Measurements from ENCODE around the gene ZNF385D.

ZNF385D gene, protein sequence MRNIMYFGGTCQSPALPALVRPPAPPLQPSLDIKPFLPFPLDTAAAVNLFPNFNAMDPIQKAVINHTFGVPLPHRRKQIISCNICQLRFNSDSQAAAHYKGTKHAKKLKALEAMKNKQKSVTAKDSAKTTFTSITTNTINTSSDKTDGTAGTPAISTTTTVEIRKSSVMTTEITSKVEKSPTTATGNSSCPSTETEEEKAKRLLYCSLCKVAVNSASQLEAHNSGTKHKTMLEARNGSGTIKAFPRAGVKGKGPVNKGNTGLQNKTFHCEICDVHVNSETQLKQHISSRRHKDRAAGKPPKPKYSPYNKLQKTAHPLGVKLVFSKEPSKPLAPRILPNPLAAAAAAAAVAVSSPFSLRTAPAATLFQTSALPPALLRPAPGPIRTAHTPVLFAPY

DNA sequence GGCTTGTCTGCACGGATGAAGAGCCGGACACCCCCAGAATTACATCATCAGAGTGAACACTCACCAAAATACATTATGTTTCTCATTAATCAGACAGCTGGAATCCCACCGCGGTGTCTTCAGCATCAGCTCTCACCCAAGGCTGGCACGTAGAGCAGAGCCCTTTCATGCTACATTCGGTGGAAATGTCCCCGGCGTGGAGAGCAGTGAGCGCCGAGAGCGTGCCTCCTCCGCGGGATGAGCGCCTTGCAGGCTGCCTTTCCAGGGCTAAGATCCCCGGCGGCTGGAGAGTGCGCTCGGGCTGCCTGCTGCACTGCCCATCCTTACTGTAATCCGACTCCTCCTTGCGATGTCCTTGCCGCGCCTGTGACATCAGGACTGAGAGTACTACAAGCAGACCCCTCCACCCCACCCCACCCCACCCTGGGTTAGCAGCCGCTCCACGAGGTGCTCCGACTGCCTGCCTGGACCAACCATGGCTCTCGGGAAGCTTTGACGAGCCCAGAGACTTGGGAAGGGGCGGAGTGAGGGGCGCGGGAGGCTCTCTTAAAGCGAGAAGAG lies at the start of gene ZNF385D:
TSS of gene ZNF385D (minus strand) at position 380 of the 561 bp plus-strand sequence. CDS start at position 86, 294 bp downstream.
- no peak for DNase-seq

DNA sequence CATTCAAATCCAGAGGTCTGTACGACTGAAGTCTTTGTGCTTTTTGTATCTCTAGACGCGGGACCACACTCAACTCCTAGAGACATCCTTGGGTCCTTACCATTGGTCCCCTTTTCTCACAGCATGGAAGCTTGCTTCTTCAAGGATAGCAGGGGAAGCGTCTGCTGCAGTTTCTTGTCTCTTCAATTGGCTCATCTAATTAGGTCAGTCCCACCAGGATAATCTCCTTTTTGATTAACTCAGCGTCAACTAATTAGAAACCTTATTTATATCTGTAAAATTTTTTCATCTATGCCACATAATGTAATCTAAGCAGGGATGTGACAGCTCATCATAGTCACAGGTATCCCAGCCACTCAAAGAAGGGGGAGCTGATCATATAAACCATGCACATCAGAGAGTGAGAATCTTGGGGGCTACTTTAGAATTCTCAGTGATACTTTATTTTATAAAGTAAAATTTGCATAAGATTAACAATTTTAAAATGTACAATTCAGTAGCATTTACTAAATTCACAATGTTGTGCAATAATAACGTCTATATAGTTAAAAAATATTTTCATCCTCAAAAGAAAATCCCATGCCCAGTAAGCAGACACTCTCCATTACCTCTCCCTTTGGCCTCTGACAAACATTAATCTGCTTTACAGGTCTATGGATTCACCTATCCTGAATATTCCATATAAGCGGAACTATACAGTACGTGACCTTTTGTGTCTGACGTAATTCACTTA lies 47.5 kb upstream of the ZNF385D start:
- DNase-seq, result no peak

DNA sequence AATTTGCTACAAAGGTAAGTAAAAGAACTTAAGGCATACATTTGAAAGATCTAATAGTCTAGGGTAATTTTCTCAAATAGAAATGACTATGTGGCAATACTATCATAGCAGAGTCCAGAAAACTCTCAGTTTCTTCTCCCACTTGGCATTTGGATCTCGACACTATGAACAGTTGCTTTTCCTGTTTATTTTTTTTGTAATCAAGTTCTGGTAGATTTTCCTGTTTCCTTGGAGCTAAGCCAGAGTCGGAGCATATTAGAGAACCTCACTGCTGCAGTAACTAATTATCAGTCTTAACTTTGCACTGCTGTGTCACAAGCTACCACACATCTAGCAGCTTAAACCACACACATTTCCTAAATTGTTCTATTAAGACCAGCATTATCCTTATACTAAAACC lies 44.9 kb upstream of the ZNF385D start:
- DNase-seq, result no peak

DNA sequence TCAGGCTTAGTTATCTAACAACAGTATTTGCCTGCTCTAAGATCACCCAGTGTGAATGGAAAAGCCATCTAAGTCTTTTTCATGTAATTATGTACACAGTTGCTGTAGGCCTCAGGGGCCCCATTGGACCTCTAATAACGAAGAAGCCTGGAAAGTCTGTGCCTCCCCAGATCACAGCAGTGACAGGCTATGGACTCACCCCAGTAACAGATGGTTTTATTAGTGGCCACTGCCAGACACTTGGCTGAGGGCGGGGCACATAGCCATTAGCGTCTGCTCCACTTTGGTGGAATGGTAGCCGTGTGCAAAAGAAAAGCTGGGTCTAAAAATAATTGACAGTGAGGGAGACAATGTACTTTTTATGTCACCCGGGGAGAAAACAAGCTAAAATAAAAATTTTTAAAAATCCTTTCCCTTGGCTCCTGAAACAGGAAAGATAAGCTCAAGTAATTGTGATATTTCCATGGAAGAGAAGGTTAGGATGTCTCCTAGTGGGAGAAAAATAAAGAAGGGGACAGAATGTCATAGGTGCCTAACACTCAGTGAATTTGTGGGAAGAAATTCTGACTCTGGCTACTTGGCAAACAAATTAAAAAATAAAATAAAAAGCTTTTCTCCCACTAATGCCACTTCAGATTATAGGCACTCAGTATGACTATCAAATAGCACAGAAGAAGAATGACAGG lies 44.3 kb upstream of the ZNF385D start:
- DNase-seq, result no peak

DNA sequence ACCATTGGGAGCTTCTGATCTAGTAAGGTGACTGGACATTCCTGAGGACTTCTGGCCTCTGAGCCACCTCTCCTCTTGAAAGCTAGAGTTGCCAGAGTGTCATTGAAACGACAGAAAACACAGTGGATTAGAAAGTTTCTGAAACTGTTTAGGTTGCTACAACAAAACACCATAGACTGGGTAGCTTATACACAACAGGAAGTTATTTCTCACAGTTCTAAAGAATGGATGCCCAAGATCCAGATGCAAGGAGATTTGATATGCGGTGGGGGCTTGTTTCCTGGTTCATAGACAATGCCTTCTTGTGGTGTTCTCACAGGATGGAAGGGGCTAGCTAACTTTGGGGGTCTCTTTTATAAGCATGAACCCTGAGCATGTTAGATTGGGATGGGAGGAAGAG lies 43.3 kb upstream of the ZNF385D start:
- no peak for DNase-seq

DNA sequence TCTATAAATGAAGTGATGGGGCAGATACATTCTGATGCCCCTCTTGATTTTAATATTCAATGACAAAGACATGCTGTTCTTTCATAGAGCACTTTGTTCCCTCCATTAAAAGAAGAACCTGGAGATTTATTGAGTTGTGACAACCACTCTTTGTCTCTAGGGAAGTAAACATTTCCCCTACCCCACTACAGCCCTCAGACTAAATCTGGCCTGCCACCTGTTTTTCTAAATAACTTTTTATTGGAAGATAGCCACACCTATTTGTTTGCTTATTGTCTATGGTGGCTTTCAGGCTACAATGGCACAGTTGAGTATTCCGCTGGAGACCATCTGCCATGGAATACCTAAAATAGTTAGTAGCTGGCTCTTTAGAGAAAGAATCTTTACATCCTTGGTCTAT lies 41.2 kb upstream of the ZNF385D start:
- DNase-seq, result no peak

DNA sequence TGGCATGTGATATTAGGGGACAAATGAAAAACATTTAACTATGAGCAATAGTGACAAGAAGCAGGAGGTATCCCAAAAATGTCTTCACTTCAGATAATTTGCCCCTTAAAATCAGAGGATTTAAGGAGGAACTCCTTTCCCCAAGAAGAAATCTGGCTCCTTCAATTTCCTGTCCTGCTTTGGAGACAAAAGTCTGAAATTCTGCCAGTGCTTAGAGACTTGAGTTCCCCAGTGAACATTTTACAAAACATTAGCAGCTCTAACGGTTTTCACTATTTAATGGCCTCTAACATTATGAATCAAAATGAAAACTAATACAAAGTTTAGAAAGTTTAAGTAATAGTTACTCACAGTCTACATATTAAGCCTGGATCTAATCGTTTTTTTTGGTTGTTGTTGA lies 40.3 kb upstream of the ZNF385D start:
- no peak for DNase-seq

DNA sequence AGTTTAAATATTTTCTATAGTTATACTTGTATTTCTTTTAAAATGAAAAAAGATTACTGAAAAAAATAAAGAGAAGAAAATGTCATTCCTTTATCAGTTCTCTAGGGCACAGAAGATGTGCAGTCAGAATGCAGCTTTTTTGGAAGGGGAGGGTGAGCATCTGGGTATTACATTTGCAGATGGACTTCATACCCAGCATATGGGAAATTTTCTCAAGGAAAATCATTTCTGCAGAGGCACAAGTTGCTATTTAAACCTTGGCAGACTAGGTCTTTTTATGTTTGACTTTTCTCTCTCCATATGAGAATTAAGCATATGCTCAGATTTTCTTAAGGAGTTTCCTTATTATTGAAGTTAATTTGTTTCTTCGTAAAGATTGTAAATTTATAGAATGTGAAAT lies 39.5 kb upstream of the ZNF385D start:
- DNase-seq, result no peak

DNA sequence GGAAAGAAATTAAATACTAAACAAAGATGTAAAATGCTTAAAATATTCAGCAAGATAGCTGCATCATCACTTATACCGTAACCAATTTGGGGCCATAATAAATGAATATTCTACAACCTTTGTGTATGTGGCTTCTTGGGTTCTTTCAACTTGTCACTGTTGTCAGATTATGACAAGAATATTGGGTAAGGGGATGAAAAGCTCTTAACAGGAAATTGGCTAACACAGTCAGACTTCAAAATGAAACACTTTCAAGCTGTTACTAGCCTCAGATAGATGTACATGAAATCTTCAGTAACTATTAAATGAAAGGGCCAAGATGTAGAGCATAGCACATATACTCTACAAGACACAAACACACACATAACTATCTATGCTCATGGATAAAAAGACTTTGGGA lies 38.7 kb upstream of the ZNF385D start:
- no peak for DNase-seq

DNA sequence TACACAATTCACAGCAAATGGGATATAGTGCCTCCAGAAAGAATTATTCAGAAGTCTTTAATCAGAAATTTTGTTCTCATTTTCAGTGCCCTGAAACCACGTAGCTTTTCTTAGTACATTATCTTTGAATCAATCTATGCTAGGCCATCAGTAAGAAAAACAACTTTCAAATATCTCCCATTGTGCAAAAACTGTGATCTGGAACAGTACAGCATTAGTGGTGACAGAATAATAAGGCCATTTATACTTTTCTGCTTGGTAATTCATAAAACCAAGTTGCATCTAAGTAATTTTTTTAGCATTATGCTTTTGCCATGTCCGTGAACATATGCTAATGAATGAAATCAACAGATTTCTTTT lies 35.4 kb upstream of the ZNF385D start:
- DNase-seq, result no peak

DNA sequence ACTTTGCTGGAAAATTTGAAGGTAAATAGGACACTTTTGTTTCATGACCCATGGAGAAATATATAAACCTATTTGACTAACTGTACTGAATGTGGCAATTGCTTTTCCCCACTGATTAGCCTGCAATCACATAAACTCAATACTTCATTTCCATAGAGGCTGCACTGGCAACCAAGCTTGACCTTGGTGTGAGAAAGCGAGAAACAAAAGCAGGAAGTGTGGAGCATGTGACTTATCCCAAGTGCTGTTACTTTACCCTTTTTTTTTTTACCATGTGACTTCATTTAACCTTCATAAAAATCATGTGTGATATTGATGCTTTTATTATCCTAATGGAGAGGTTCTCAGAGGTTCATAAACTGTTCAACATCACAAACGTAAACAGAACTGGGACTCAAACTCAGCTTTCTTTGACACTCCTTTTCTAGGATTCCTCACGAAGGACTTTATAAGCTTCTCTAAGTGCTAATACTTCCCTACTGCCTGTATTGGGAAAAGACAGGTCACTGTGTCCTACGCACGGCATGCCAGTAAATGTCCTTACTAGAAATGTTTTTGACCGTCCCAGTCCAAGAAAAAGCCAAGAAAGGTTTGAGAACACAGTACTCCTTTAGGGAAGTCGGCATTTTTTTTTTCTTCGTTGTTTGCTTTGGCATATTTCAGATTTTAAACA lies 34.9 kb upstream of the ZNF385D start:
- DNase-seq, result no peak

DNA sequence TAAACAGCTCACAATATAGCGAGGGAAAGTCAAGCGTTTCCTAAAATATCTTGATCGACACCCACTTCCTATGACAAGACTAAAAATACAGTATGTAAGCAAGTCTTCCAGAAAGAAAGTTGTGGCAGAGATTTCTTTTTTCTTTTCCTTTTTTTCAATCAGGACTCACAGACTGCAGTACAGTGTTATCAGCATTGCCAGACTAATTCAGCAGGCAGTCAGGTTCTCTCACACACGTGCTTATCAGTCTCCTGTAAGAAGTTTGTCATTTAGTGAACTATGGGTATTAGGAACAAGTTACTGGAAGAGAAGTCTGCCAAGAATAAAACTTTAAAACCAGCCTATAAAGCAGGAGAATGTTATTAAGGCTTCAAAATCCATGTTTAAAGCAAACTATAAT lies 32.8 kb upstream of the ZNF385D start:
- no peak for DNase-seq

DNA sequence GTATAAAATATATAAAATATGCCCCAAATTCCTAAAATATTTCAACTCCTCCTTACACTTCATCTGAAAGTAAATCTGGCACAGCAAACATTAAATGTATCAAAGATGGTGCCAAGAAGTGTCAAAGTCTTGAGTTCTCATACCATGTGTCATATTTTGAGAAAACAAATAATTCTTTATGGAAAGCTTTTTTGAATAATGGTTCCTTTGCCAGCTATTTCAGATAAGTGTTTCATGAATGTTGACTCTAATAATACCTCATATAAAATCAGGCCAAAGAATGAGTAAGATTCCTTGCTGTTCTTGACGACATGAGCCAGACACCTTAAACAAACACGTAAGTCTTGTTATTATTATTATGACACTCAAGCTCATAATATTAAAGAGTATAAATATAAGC lies 30.3 kb upstream of the ZNF385D start:
- DNase-seq, result no peak

DNA sequence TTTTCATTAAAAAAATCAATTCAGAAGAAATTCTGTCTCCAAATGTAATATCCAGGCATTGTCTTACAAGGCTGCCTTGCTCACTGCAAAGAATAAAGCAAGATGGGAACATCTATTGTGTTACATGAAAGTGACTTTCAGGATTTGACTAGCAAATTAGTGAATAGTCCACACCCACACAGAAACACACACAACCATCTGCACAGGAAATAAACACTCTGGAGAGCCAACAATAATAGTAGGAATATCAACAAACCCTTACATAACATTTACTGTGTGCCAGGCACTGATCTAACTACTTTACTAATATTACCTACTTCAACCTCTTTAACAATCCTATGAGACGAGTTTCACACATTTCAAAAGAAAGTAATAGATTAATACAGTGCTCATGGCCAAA lies 28.9 kb upstream of the ZNF385D start:
- no peak for DNase-seq

DNA sequence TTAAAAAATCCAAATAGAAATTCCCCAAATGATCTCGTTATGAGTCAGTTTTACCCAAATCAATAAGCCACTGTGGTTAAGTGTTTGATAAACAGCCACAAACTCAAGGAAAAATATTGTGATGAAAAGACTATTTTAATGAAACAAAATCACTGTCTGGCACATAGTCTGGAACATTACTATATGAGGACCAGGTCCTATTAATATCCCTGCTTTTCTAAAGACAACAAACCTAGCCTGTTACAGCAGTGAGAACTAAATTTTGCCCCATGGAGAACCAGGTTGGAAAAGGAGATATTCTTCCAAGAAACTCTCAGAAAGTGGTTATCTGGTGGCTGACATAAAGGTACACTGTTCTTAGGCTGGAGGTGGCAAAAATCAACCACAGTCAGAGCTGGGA lies 27.7 kb upstream of the ZNF385D start:
- no peak for DNase-seq

DNA sequence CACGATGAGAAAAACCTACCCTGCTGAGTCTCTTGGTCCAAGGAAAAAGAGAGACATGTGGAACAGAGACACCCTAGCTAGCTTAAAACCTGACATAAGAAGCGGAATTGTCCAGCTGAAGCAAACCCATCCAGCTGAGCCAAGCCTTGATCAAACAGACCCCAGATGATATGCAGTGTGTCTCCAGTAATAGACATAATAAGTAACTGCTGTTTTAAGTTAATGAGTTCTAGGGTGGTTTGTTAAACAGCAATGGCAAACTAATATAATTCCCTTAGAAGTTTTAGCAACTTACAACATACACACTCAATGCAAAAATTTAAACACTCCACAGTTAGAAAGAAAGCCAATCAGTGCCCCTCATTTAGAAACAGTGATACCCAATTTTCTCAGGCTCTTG lies 26.8 kb upstream of the ZNF385D start:
- DNase-seq, result no peak

DNA sequence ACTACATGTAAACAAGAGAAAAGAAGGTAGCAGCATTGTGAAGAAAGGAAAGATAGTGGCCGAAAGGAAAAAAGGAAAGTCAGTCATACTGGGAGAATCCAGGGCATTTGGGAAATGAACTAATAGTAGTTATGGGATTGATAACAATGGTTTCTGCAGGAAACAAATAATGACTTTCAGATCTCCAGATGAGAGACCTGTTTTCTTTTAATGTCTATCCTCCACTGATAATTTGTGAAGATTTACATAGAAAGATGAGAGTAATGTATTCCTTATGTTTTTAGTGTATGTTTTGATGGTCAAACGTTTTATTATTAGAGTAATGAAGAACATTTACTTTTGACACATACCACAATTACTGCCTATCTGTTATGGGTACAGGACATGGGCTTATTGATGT lies 15.0 kb upstream of the ZNF385D start:
- no peak for DNase-seq

DNA sequence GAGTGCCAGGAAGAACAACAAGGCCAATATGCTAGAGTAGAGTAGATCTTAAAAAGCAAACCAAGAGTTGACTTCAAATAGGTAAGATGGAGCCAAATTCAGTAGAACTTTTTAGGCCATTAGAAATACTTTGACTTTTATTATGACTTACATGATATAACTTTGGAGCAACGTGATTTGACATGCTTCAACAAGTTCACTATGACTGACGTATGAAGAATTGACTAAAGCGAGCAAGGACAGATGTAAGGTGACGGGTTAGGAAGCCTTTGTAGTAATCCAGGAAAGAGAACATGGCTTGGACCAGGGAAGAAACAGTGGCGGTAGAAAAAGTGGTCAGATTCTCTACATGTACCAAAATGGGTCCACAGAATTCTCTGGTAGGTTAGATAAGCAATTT lies 4.9 kb upstream of the ZNF385D start:
- no peak for DNase-seq

DNA sequence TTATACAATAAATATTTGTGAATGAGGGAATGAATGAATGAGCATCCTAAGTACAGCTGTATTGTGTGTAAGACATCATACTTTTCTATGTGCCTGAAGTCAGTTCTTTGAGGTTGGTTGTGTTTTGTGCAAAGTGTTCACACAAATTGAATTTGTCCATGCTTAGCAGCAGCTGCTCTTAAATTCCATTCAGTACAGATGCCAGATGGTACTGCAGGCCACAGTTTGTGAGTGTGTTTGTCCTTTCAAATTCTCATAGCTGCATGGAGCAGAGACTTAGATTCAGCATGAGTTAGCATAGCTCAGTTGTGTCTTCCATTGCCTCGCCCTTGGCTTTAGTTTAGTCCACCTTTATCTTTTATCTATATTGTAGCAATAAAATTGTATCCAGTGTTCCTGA lies 3.8 kb upstream of the ZNF385D start:
- DNase-seq, result peak; percentile 12

DNA sequence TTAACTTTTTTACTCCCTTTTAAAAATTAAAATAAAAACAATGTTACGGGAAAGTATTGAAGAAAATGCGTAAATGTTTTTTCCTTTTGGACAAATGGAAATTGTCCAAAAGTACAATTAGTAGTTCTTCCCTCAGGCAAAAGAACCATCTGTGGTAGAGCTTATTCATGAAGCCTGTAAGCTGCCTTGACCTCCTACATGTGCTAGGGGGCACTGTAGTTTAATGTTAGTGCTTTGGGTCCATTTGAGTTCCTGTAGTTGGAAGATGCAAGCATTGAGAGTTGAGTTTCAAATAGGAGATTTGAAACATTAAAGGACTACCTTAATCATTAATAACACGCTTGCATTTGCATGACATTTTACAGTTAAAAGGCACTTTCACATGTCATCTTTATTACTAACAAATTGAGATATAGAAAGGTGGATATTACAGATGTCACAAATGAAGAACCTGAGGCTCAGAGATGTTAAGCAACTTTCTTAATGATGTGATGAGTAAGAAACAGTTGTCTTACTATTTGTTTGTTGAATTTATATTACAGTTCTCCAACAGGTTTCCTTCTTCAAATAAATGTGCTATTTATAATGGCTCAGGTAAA lies 1.8 kb upstream of the ZNF385D start:
- peak; percentile 55 for DNase-seq

DNA sequence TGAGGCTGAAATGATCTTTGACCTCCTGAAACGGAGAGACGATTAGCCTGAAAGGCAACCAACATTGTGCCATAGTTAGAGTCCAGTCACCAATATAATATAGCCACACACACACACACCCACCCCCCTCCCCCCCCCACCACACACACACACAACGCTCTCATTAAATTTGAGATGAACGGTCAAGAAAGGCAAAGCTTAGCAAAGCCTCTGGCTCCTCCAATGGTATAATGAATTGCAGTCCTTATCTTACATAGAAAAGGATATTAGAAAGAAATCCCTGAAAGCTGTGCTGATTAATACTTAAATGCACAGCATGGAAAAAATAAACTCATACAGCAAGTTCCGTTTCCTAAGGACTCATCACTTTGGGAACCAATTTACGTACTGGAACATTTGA lies 876 bp upstream of the ZNF385D start:
- DNase-seq, result no peak

DNA sequence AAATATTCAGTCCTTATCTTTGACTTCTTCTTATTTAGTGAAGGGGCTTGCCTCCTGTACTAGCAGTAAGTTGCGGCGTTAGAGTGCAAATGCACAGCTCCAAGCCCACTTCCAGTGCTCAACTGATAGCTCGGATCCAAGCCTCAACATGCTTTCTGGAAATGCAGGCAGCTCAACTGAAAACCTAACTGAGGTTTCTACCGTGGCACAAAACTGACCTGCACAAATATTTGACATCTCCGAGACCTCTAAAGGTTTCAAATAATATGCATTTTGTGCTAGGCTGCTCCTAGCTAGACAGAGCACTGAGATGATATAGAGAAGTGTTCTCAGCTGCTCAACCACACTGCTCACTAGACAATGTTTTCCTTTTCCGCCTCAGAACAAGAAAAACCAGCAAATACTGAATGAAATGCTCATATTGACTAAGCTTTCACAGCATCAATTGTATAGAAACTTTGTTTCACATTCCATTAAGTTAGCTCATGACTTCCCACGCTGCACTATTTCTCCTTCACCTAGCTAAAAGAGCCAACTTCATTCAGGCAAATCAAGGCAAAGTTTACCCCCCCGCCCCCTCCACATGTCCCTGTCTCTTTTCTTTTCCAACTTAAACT lies 822 bp downstream of the ZNF385D start:
- no peak for DNase-seq

Measured in NCI-H1694 treated with DMSO at 0.1 percent for 48 hours (cell line).